H54 (cell line): ENCODE data around the gene EPB41L3.

Experiments
- DNase-seq: peaks from one replicate; pipeline ENCODE4 v3.0.0; 2011; ENCODE audit warnings: low spot score, mixed read lengths; ENCODE audit not compliant: insufficient read length
- FAIRE-seq: peaks from 3 replicates; lab custom pipeline; 2011; peaks lifted over from hg19 to GRCh38; lab: Jason Lieb, UNC
- POLR2A ChIP-seq: IDR thresholded peaks from 2 replicates; pipeline ENCODE4 v1.6.1; 2011; ENCODE audit warnings: low read depth, mild to moderate bottlenecking, low read length

EPB41L3 gene

GRCh38 chr18:5466256-5466655, 77.5 kb downstream of the EPB41L3 start:
- DNase-seq (no peak), FAIRE-seq (no peak)
- no peak for TF ChIP-seq POLR2A

- no peak for TF ChIP-seq POLR2A
- FAIRE-seq = no peak
- no peak for DNase-seq
Observed at GRCh38 chr18:5464251-5464650, 79.5 kb downstream of the EPB41L3 start.

- no peak for TF ChIP-seq POLR2A
- DNase-seq = no peak
Observed at GRCh38 chr18:5463831-5464230, 80.0 kb downstream of the EPB41L3 start.

GRCh38 chr18:5463390-5463789, 80.4 kb downstream of the EPB41L3 start:
- no peak for TF ChIP-seq POLR2A
- FAIRE-seq (no peak), DNase-seq (no peak)

More at GRCh38 chr18:5463831-5464230, 80.0 kb downstream of the EPB41L3 start:
- FAIRE-seq = no peak

GRCh38 chr18:5462227-5462626, 81.6 kb downstream of the EPB41L3 start:
- DNase-seq = no peak
- FAIRE-seq = no peak
- TF ChIP-seq POLR2A = no peak

GRCh38 chr18:5461041-5461440, 82.8 kb downstream of the EPB41L3 start:
- no peak for DNase-seq
- no peak for FAIRE-seq
- TF ChIP-seq POLR2A = no peak

- DNase-seq (no peak), FAIRE-seq (no peak)
- TF ChIP-seq POLR2A = no peak
Observed at GRCh38 chr18:5457462-5457957, 86.3 kb downstream of the EPB41L3 start.

GRCh38 chr18:5456577-5457461, 87.0 kb downstream of the EPB41L3 start:
- no peak for FAIRE-seq

GRCh38 chr18:5455674-5456073, 88.1 kb downstream of the EPB41L3 start:
- no peak for DNase-seq
- no peak for FAIRE-seq
- TF ChIP-seq POLR2A = no peak

More at GRCh38 chr18:5456577-5457461, 87.0 kb downstream of the EPB41L3 start:
- no peak for TF ChIP-seq POLR2A
- DNase-seq = no peak

GRCh38 chr18:5452943-5453443, 90.8 kb downstream of the EPB41L3 start:
- DNase-seq = no peak
- no peak for TF ChIP-seq POLR2A
- no peak for FAIRE-seq

GRCh38 chr18:5451871-5452270, 91.9 kb downstream of the EPB41L3 start:
- FAIRE-seq (no peak), DNase-seq (no peak)
- TF ChIP-seq POLR2A = no peak

- FAIRE-seq (no peak), DNase-seq (no peak)
Observed at GRCh38 chr18:5451150-5451549, 92.6 kb downstream of the EPB41L3 start.

GRCh38 chr18:5449858-5450509, 93.8 kb downstream of the EPB41L3 start:
- no peak for TF ChIP-seq POLR2A
- DNase-seq (no peak), FAIRE-seq (no peak)

More at GRCh38 chr18:5451150-5451549, 92.6 kb downstream of the EPB41L3 start:
- TF ChIP-seq POLR2A = no peak

GRCh38 chr18:5447442-5447841, 96.4 kb downstream of the EPB41L3 start:
- FAIRE-seq = no peak
- TF ChIP-seq POLR2A = no peak
- DNase-seq = no peak
